Progenitor cell of endocrine pancreas (in vitro differentiated cells): ENCODE results near the gene ANKS1B. TPM values are rescaled to one million over a fixed set of nuclear protein-coding genes. Genes with fewer than 3 reads are reported as not detected.

Experiments
- DNase-seq: peaks from one replicate; pipeline ENCODE4 v3.0.0; 2021; ENCODE audit warnings: low spot score; ENCODE audit not compliant: unreplicated experiment
- H3K27ac Mint-ChIP-seq: 2 replicates; pipeline ENCODE4 v1.8.0; 2021; ENCODE audit warnings: mild to moderate bottlenecking, moderate library complexity, mixed read lengths
- H3K27me3 Mint-ChIP-seq: 2 replicates; pipeline ENCODE4 v1.8.0; 2021; ENCODE audit warnings: mixed read lengths
- H3K36me3 Mint-ChIP-seq: 2 replicates; pipeline ENCODE4 v1.8.0; 2022; ENCODE audit warnings: mixed read lengths; ENCODE audit not compliant: insufficient read depth
- H3K4me1 Mint-ChIP-seq: 2 replicates; pipeline ENCODE4 v1.8.0; 2021; ENCODE audit warnings: low read depth, mixed read lengths
- H3K4me3 Mint-ChIP-seq: 2 replicates; pipeline ENCODE4 v1.8.0; 2021; ENCODE audit warnings: low read depth, mild to moderate bottlenecking, moderate library complexity, mixed read lengths
- H3K9me3 Mint-ChIP-seq: 2 replicates; pipeline ENCODE4 v1.8.0; 2021; ENCODE audit warnings: low read depth, mixed read lengths
- total RNA-seq: library from RNA; stranded (reverse); gene quantifications from 2 replicates; pipeline ENCODE4 v1.2.1, GENCODE V29; 2021
- TF ChIP-seq, protein P1 (sequence below): fragments of 200-600 bp; sonication (generic); IDR thresholded peaks from one replicate; pipeline ENCODE4 v1.5.0; 2021; ENCODE audit warnings: antibody characterized with exemption, mild to moderate bottlenecking; ENCODE audit not compliant: unreplicated experiment

ANKS1B gene
- total RNA-seq, 1 donor from 2014 or later: 10.1 TPM

DNA sequence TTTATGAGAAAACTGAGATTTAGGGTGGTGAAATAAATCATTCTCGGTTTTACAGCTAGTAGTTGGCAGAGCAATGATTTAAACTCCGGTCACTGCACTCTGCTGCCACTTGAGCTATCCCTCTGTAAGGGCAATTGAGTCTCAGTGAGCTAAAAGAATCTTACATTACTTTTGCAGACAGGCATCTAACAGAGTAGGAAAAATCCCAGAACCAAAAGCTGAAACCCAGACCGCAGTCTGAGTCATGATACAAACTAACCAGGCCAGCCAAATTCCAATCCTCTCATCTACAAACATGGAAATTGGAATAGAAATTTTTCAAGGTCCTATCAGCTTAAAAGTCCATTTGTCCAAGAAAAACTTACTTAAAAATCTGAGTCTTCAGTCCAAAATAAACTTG lies 73.7 kb downstream of the ANKS1B start:
- no peak overlapping the region for H3K4me3 Mint-ChIP-seq
- DNase-seq: no peak
- H3K4me1 Mint-ChIP-seq: peaks cover 5% of the 10 kb centered on the region
- no peaks in the 10 kb centered on the region for H3K27me3 Mint-ChIP-seq
- H3K36me3 Mint-ChIP-seq: no peaks in the 10 kb centered on the region
- TF ChIP-seq, protein P1, sequence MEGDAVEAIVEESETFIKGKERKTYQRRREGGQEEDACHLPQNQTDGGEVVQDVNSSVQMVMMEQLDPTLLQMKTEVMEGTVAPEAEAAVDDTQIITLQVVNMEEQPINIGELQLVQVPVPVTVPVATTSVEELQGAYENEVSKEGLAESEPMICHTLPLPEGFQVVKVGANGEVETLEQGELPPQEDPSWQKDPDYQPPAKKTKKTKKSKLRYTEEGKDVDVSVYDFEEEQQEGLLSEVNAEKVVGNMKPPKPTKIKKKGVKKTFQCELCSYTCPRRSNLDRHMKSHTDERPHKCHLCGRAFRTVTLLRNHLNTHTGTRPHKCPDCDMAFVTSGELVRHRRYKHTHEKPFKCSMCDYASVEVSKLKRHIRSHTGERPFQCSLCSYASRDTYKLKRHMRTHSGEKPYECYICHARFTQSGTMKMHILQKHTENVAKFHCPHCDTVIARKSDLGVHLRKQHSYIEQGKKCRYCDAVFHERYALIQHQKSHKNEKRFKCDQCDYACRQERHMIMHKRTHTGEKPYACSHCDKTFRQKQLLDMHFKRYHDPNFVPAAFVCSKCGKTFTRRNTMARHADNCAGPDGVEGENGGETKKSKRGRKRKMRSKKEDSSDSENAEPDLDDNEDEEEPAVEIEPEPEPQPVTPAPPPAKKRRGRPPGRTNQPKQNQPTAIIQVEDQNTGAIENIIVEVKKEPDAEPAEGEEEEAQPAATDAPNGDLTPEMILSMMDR: no peak
- H3K9me3 Mint-ChIP-seq: no peaks in the 10 kb centered on the region
- H3K27ac Mint-ChIP-seq: no peak overlapping the region

DNA sequence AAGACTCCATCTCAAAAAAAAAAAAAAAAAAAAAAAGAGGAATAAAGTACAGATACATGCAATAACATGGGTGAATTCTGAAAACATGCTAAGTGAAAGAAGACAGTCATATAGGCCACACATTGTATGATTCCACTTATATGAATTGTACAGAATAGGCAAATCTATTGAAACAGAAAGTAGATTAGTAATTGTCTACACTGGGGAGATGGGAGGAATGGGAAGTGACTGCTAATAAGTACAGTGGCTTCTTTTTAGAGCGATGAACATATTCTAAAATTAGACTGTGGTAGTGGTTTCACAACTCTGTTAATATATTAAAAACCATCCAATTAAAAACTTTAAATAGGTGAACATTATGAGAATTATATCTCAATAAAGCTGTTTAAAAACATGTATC lies 74.4 kb downstream of the ANKS1B start:
- TF ChIP-seq, protein P1: no peak
- Mint-ChIP-seq H3K27me3 (no peaks in the 10 kb centered on the region), H3K4me3 (no peak overlapping the region), H3K36me3 (no peaks in the 10 kb centered on the region), H3K4me1 (peaks cover 5% of the 10 kb centered on the region), H3K27ac (no peak overlapping the region), H3K9me3 (no peaks in the 10 kb centered on the region)
- DNase-seq: no peak

DNA sequence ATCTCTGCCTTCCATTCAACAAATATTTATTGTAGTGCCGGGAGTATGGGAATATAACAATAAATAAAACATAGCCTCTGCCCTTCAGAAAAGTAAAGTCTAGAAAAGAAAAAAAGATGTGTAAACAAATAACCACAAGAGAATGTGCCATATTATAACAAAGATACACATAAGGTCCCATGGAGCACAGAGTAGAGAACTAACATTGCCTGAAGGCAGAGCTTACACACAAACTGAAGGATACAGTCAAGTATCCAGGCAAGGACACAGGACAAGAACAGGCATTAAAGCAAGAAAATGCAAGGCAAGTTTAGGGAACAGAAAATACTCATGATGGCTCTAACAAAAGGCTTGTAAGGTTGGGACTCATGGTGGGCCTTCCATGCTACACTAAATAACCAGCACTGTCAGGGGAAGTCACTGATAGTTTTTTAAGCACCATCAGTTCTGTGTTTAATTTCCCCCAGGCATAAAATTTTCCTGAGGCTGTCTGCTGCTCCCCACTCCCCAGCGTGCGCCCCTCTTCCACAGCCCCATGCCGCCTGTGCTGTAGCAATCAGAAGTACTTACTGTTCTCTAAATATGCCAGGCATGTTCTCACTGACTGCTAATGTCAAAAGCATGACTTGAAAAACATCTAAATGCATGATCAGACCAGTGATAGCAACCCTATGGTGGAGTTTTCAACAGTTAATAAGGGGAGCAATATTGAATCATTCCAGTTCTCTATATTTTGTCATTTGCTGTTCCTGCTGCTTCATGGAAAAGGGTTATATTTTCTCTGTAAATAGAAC lies 77.8 kb downstream of the ANKS1B start:
- H3K36me3 Mint-ChIP-seq: no peaks in the 10 kb centered on the region
- no peaks in the 10 kb centered on the region for H3K27me3 Mint-ChIP-seq
- no peaks in the 10 kb centered on the region for H3K9me3 Mint-ChIP-seq
- TF ChIP-seq, protein P1: no peak
- DNase-seq: no peak
- no peaks in the 10 kb centered on the region for H3K4me1 Mint-ChIP-seq
- H3K4me3 Mint-ChIP-seq: no peak overlapping the region
- no peak overlapping the region for H3K27ac Mint-ChIP-seq

DNA sequence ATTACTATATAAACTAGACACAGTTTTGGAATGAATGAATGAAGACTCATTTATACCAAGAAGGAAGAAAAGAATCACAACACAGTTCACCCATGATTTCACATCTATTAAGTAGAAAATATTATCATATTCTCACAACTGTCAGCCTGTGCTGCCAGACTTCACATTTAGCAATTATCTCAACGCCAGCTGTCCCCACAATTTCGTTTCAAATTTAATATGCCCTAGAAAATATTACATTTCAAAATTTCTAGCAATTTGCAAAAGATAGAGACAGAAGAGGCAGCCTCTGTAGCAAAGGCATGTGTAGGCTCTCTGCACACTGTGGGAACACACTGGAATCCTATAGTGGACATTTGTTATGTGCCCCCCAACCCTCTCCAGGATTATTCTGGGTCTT lies 83.6 kb downstream of the ANKS1B start:
- Mint-ChIP-seq H3K36me3 (no peaks in the 10 kb centered on the region), H3K4me1 (peaks cover 2% of the 10 kb centered on the region), H3K27ac (no peak overlapping the region)

DNA sequence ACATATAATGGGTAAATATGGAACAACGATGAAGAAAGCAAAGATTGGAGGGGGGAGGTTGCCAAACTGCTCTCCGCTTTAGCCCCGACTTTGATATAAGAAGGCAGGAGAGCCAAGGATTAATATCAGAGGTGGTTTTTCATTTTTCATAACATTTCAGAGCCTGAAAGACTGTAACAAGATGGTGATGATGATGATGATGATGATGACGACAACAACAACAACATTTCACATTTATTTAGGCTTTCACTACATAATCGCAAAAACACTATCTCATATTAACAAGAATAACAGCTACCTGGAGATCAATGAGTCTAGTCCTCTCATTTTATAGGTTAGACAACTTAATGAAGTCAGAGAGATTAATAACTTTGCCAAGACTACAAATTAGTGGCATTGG lies 86.1 kb downstream of the ANKS1B start:
- Mint-ChIP-seq H3K4me1 (peaks cover 2% of the 10 kb centered on the region), H3K4me3 (no peak overlapping the region), H3K27ac (no peak overlapping the region), H3K36me3 (no peaks in the 10 kb centered on the region), H3K9me3 (no peaks in the 10 kb centered on the region), H3K27me3 (no peaks in the 10 kb centered on the region)
- TF ChIP-seq, protein P1: no peak
- DNase-seq: no peak

More for the DNA sequence above, 83.6 kb downstream of the ANKS1B start:
- DNase-seq: no peak
- TF ChIP-seq, protein P1: no peak
- no peaks in the 10 kb centered on the region for H3K27me3 Mint-ChIP-seq
- no peaks in the 10 kb centered on the region for H3K9me3 Mint-ChIP-seq
- H3K4me3 Mint-ChIP-seq: no peak overlapping the region
